ENCODE results near the gene AKNA.

The AKNA gene

GRCh38 chr9:114345493-114346065 is 42.2 kb downstream of the AKNA start:
- no peak for TF ChIP-seq CTCF (IDR thresholded peaks at IDR 0.05)

- TF ChIP-seq CTCF (IDR thresholded peaks at IDR 0.05), result no peak
Observed at GRCh38 chr9:114344692-114345091, 43.1 kb downstream of the AKNA start.

DNA sequence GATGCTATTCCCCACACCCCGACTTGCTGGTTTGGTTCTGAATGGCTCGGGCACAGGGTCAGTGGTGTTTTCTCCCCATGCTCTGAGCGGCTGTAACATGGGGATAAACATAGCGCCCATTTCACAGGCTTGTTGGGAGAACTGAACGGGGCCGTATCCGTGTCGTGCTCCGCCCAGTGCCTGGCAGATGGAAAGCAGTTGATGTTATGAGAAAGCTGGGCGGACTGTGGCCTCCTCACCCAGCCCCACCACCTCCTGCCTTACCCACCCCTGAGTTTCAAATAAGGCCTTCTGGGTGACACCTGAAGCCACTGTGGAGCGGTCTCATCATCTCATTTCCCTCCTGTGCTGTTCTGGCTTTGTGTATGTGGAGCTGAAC is 43.6 kb downstream of the AKNA start:
- no peak for TF ChIP-seq CTCF (IDR thresholded peaks at IDR 0.05)

GRCh38 chr9:114343471-114344187 is 44.2 kb downstream of the AKNA start:
- no peak for TF ChIP-seq CTCF (IDR thresholded peaks at IDR 0.05)

DNA sequence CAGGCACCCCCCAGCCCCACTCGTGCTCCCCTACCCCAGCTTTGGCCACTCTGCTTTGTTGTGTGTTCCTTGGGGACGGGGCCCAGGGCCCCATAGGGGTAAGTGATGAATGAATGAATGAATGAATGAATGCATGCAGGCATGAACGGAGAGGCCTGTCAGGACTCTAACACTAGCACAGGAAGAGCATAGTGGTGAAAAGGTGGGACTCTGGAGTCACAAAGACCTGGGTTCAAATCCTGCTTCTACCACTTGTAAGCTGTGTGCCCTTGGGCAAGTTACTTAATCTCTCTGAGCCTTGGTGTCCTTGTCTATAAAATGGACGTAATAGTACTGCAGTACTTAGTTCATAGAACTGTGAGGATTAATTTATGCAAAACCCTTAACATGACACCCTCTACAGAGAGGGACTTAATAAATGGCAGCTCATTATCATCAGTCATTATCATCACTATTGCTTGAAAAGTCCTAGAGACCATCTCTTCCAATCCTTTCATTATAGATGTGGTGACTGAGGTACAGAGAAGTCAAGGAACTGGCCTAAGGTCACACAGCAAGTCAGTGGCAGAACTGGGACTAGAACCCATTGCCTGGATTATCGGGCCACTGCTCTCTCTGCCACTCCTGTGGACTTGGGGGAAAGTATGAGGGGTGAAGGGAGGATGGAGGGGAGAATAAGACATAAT is 44.9 kb downstream of the AKNA start:
- no peak for TF ChIP-seq CTCF (IDR thresholded peaks at IDR 0.05)

DNA sequence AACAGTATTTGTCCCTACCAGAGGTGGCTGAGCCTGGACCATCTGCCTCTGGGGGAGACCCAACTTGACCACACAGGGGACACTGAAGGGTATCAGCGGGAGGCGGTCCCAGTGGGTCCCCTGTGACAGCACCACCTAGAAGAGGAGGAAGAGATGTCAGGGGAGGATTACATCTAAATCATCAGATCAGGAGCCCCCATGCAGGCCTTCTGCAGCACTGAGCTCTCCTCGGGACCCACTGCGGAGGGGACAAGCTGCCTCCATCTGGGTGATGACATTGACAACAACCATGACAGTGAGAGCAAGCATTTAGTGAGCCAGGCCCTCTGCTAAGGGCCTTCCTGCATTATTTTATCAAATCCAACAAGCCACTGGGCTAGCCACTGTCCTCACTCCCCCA is 45.8 kb downstream of the AKNA start:
- TF ChIP-seq CTCF (IDR thresholded peaks at IDR 0.05), result no peak

- TF ChIP-seq CTCF (IDR thresholded peaks at IDR 0.05), result no peak
Observed at GRCh38 chr9:114341152-114341830, 46.5 kb downstream of the AKNA start.

Measured in LNCAP (cell line).